ENCODE measurements around the gene GOLIM4. TPM values are rescaled to one million over a fixed set of nuclear protein-coding genes. Genes with fewer than 3 reads are reported as not detected.

GOLIM4 gene
- polyA plus RNA-seq, 2 donors = 5.7 to 6.9 TPM

GRCh38 chr3:168051531-168052471, 43.9 kb downstream of the GOLIM4 start:
- Histone ChIP-seq H3K27me3 (ENCODE audit: control insufficient read depth in 1 of 2, insufficient read depth in 2 of 2, low read length in 2 of 2) (no peaks in the 10 kb centered on the region), H3K4me3 (ENCODE audit: low read depth in 1 of 2, low read length in 2 of 2) (no peak overlapping the region), H3K9me3 (ENCODE audit: control insufficient read depth in 2 of 2, insufficient read depth in 1 of 2, low read depth in 1 of 2, low read length in 1 of 2) (no peaks in the 10 kb centered on the region), H3K36me3 (ENCODE audit: control insufficient read depth in 2 of 2, insufficient read depth in 2 of 2, low read length in 1 of 2) (no peaks in the 10 kb centered on the region), H3K4me1 (ENCODE audit: control insufficient read depth in 2 of 2, insufficient read depth in 2 of 2, low read length in 1 of 2) (no peaks in the 10 kb centered on the region), H3K27ac (ENCODE audit: low read depth in 2 of 2, low read length in 1 of 2) (no peak overlapping the region)
- 52 to 56% methylated on average over 9 of the region's 9 CpGs for WGBS, 2 donors

- no peaks in the 10 kb centered on the region for H3K36me3 ChIP-seq (ENCODE audit: control insufficient read depth in 2 of 2, insufficient read depth in 2 of 2, low read length in 1 of 2)
- H3K27me3 ChIP-seq (ENCODE audit: control insufficient read depth in 1 of 2, insufficient read depth in 2 of 2, low read length in 2 of 2) = no peaks in the 10 kb centered on the region
- no peaks in the 10 kb centered on the region for H3K4me1 ChIP-seq (ENCODE audit: control insufficient read depth in 2 of 2, insufficient read depth in 2 of 2, low read length in 1 of 2)
- no peaks in the 10 kb centered on the region for H3K9me3 ChIP-seq (ENCODE audit: control insufficient read depth in 2 of 2, insufficient read depth in 1 of 2, low read depth in 1 of 2, low read length in 1 of 2)
- H3K27ac ChIP-seq (ENCODE audit: low read depth in 2 of 2, low read length in 1 of 2) = no peak overlapping the region
- H3K4me3 ChIP-seq (ENCODE audit: low read depth in 1 of 2, low read length in 2 of 2) = no peak overlapping the region
These were observed 44.7 kb downstream of the GOLIM4 start for GRCh38 chr3:168051070-168051469.

- H3K4me1 ChIP-seq (ENCODE audit: control insufficient read depth in 2 of 2, insufficient read depth in 2 of 2, low read length in 1 of 2) = no peaks in the 10 kb centered on the region
- H3K27ac ChIP-seq (ENCODE audit: low read depth in 2 of 2, low read length in 1 of 2) = no peak overlapping the region
- no peaks in the 10 kb centered on the region for H3K27me3 ChIP-seq (ENCODE audit: control insufficient read depth in 1 of 2, insufficient read depth in 2 of 2, low read length in 2 of 2)
- no peaks in the 10 kb centered on the region for H3K36me3 ChIP-seq (ENCODE audit: control insufficient read depth in 2 of 2, insufficient read depth in 2 of 2, low read length in 1 of 2)
- WGBS, 2 donors = 64 to 66% methylated on average over 6 of the region's 6 CpGs
- no peak overlapping the region for H3K4me3 ChIP-seq (ENCODE audit: low read depth in 1 of 2, low read length in 2 of 2)
- H3K9me3 ChIP-seq (ENCODE audit: control insufficient read depth in 2 of 2, insufficient read depth in 1 of 2, low read depth in 1 of 2, low read length in 1 of 2) = no peaks in the 10 kb centered on the region
These were observed 46.3 kb downstream of the GOLIM4 start for GRCh38 chr3:168049367-168049974.

GRCh38 chr3:168048414-168049330, 47.1 kb downstream of the GOLIM4 start:
- Histone ChIP-seq H3K27ac (ENCODE audit: low read depth in 2 of 2, low read length in 1 of 2) (no peak overlapping the region), H3K9me3 (ENCODE audit: control insufficient read depth in 2 of 2, insufficient read depth in 1 of 2, low read depth in 1 of 2, low read length in 1 of 2) (no peaks in the 10 kb centered on the region), H3K4me3 (ENCODE audit: low read depth in 1 of 2, low read length in 2 of 2) (no peak overlapping the region), H3K27me3 (ENCODE audit: control insufficient read depth in 1 of 2, insufficient read depth in 2 of 2, low read length in 2 of 2) (no peaks in the 10 kb centered on the region), H3K4me1 (ENCODE audit: control insufficient read depth in 2 of 2, insufficient read depth in 2 of 2, low read length in 1 of 2) (no peaks in the 10 kb centered on the region), H3K36me3 (ENCODE audit: control insufficient read depth in 2 of 2, insufficient read depth in 2 of 2, low read length in 1 of 2) (no peaks in the 10 kb centered on the region)
- WGBS, 2 donors = 84 to 89% methylated on average over 5 of the region's 5 CpGs

- H3K36me3 ChIP-seq (ENCODE audit: control insufficient read depth in 2 of 2, insufficient read depth in 2 of 2, low read length in 1 of 2) = no peaks in the 10 kb centered on the region
- H3K4me1 ChIP-seq (ENCODE audit: control insufficient read depth in 2 of 2, insufficient read depth in 2 of 2, low read length in 1 of 2) = no peaks in the 10 kb centered on the region
- no peak overlapping the region for H3K27ac ChIP-seq (ENCODE audit: low read depth in 2 of 2, low read length in 1 of 2)
- 76 to 83% methylated on average over 3 of the region's 3 CpGs for WGBS, 2 donors
- no peaks in the 10 kb centered on the region for H3K9me3 ChIP-seq (ENCODE audit: control insufficient read depth in 2 of 2, insufficient read depth in 1 of 2, low read depth in 1 of 2, low read length in 1 of 2)
- H3K27me3 ChIP-seq (ENCODE audit: control insufficient read depth in 1 of 2, insufficient read depth in 2 of 2, low read length in 2 of 2) = no peaks in the 10 kb centered on the region
- H3K4me3 ChIP-seq (ENCODE audit: low read depth in 1 of 2, low read length in 2 of 2) = no peak overlapping the region
These were observed 47.8 kb downstream of the GOLIM4 start for GRCh38 chr3:168047936-168048335.

GRCh38 chr3:168047190-168047795, 48.4 kb downstream of the GOLIM4 start:
- Histone ChIP-seq H3K4me3 (ENCODE audit: low read depth in 1 of 2, low read length in 2 of 2) (no peak overlapping the region), H3K4me1 (ENCODE audit: control insufficient read depth in 2 of 2, insufficient read depth in 2 of 2, low read length in 1 of 2) (no peaks in the 10 kb centered on the region), H3K36me3 (ENCODE audit: control insufficient read depth in 2 of 2, insufficient read depth in 2 of 2, low read length in 1 of 2) (no peaks in the 10 kb centered on the region), H3K9me3 (ENCODE audit: control insufficient read depth in 2 of 2, insufficient read depth in 1 of 2, low read depth in 1 of 2, low read length in 1 of 2) (no peaks in the 10 kb centered on the region), H3K27me3 (ENCODE audit: control insufficient read depth in 1 of 2, insufficient read depth in 2 of 2, low read length in 2 of 2) (no peaks in the 10 kb centered on the region), H3K27ac (ENCODE audit: low read depth in 2 of 2, low read length in 1 of 2) (no peak overlapping the region)
- 61 to 89% methylated on average over 1 of the region's 1 CpG for WGBS, 2 donors

GRCh38 chr3:168044049-168044448, 51.7 kb downstream of the GOLIM4 start:
- Histone ChIP-seq H3K27ac (ENCODE audit: low read depth in 2 of 2, low read length in 1 of 2) (no peak overlapping the region), H3K36me3 (ENCODE audit: control insufficient read depth in 2 of 2, insufficient read depth in 2 of 2, low read length in 1 of 2) (no peaks in the 10 kb centered on the region), H3K4me1 (ENCODE audit: control insufficient read depth in 2 of 2, insufficient read depth in 2 of 2, low read length in 1 of 2) (no peaks in the 10 kb centered on the region), H3K27me3 (ENCODE audit: control insufficient read depth in 1 of 2, insufficient read depth in 2 of 2, low read length in 2 of 2) (no peaks in the 10 kb centered on the region), H3K4me3 (ENCODE audit: low read depth in 1 of 2, low read length in 2 of 2) (no peak overlapping the region), H3K9me3 (ENCODE audit: control insufficient read depth in 2 of 2, insufficient read depth in 1 of 2, low read depth in 1 of 2, low read length in 1 of 2) (no peaks in the 10 kb centered on the region)
- 60 to 80% methylated on average over 6 of the region's 6 CpGs for WGBS, 2 donors

- H3K36me3 ChIP-seq (ENCODE audit: control insufficient read depth in 2 of 2, insufficient read depth in 2 of 2, low read length in 1 of 2) = no peaks in the 10 kb centered on the region
- no peaks in the 10 kb centered on the region for H3K27me3 ChIP-seq (ENCODE audit: control insufficient read depth in 1 of 2, insufficient read depth in 2 of 2, low read length in 2 of 2)
- WGBS, 2 donors = 76 to 79% methylated on average over 6 of the region's 6 CpGs
These were observed 55.0 kb downstream of the GOLIM4 start for GRCh38 chr3:168040607-168041208.

GRCh38 chr3:168037020-168037419, 58.7 kb downstream of the GOLIM4 start:
- no peak overlapping the region for H3K4me3 ChIP-seq (ENCODE audit: low read depth in 1 of 2, low read length in 2 of 2)
- H3K9me3 ChIP-seq (ENCODE audit: control insufficient read depth in 2 of 2, insufficient read depth in 1 of 2, low read depth in 1 of 2, low read length in 1 of 2) = no peaks in the 10 kb centered on the region
- H3K36me3 ChIP-seq (ENCODE audit: control insufficient read depth in 2 of 2, insufficient read depth in 2 of 2, low read length in 1 of 2) = peaks cover 3 to 5% of the 10 kb centered on the region in 2 donors
- H3K4me1 ChIP-seq (ENCODE audit: control insufficient read depth in 2 of 2, insufficient read depth in 2 of 2, low read length in 1 of 2) = no peaks in the 10 kb centered on the region
- no peaks in the 10 kb centered on the region for H3K27me3 ChIP-seq (ENCODE audit: control insufficient read depth in 1 of 2, insufficient read depth in 2 of 2, low read length in 2 of 2)
- H3K27ac ChIP-seq (ENCODE audit: low read depth in 2 of 2, low read length in 1 of 2) = no peak overlapping the region
- WGBS, 2 donors = 86 to 92% methylated on average over 2 of the region's 2 CpGs

More at GRCh38 chr3:168040607-168041208, 55.0 kb downstream of the GOLIM4 start:
- no peak overlapping the region for H3K27ac ChIP-seq (ENCODE audit: low read depth in 2 of 2, low read length in 1 of 2)
- H3K4me3 ChIP-seq (ENCODE audit: low read depth in 1 of 2, low read length in 2 of 2) = no peak overlapping the region
- H3K9me3 ChIP-seq (ENCODE audit: control insufficient read depth in 2 of 2, insufficient read depth in 1 of 2, low read depth in 1 of 2, low read length in 1 of 2) = no peaks in the 10 kb centered on the region
- H3K4me1 ChIP-seq (ENCODE audit: control insufficient read depth in 2 of 2, insufficient read depth in 2 of 2, low read length in 1 of 2) = no peaks in the 10 kb centered on the region

Data from esophagus (tissue), 2 donors.